Transverse colon (tissue), 4 donors: ENCODE measurements around the gene PMP22. TPM values are rescaled to one million over a fixed set of nuclear protein-coding genes. Genes with fewer than 3 reads are reported as not detected.

Experiments used
- DNase-seq: peaks from one replicate; pipeline ENCODE4 v3.0.0-alpha.2; 2019
- H3K27ac ChIP-seq, 4 donors: fragments of 200-600 bp; sonication (generic); 2 replicates each; pipeline ENCODE4 v1.5.1; 2016 to 2018; ENCODE audit warnings: inconsistent platforms in 4 of 4
- H3K27me3 ChIP-seq: fragments of 200-600 bp; sonication (generic); 2 replicates; pipeline ENCODE4 v1.5.1; 2017; ENCODE audit warnings: inconsistent platforms
- H3K36me3 ChIP-seq, 4 donors: fragments of 200-600 bp; sonication (generic); 2 replicates each; pipeline ENCODE4 v1.5.1; 2017 to 2019; ENCODE audit warnings: inconsistent platforms in 4 of 4
- H3K4me1 ChIP-seq, 4 donors: fragments of 200-600 bp; sonication (generic); 2 replicates each; pipeline ENCODE4 v1.5.1; 2017 to 2020; ENCODE audit warnings: inconsistent platforms in 4 of 4
- H3K4me3 ChIP-seq, 4 donors: fragments of 200-600 bp; sonication (generic); 1 replicate in 1 of 4; 2 replicates in 3 of 4; pipeline versions ENCODE4 v1.5.1 to v1.6.1; 2017 to 2019; ENCODE audit warnings: inconsistent platforms in 4 of 4
- H3K9me3 ChIP-seq, 2 donors: fragments of 200-600 bp; sonication (generic); 2 replicates each; pipeline ENCODE4 v1.5.1; 2017 to 2019; ENCODE audit warnings: inconsistent platforms in 2 of 2
- EP300 ChIP-seq: sonication (generic); formaldehyde crosslinking; IDR thresholded peaks from one replicate; pipeline ENCODE4 v1.6.1; 2017; ENCODE audit warnings: antibody characterized with exemption, low read depth
- POLR2A ChIP-seq: fragments of 450-650 bp; IDR thresholded peaks from one replicate; pipeline ENCODE4 v1.6.1; 2016; ENCODE audit warnings: antibody characterized with exemption, mild to moderate bottlenecking, moderate library complexity
- POLR2AphosphoS5 ChIP-seq, 3 donors: sonication (generic); formaldehyde crosslinking; IDR thresholded peaks; one replicate each; pipeline ENCODE4 v1.6.1; 2016; ENCODE audit warnings: antibody characterized with exemption in 3 of 3
- WGBS, 2 donors: methylation state at CpG; one replicate each; pipeline ENCODE4 v1.1.5; 2018; ENCODE audit warnings: low coverage in 1 of 2; 5-methylcytosine and 5-hydroxymethylcytosine counted together
- in situ Hi-C, 4 donors: fragments of 200-750 bp; cut with MboI; loops; one replicate each; pipeline versions ENCODE4 v1.15.0 to v1.15.1; 2017; ENCODE audit warnings: low sequenced_read_pairs in 3 of 4, low pct_ligation_motif_present in 1 of 4, low pct_unique_long_range_greater_than_20kb in 1 of 4
- intact Hi-C: fragments of 100-400 bp; cut with DNase I; formaldehyde crosslinking; loops from one replicate; pipeline ENCODE4 v1.15.1; 2023; ENCODE audit warnings: low total_unique reads
- total RNA-seq, 4 donors: library from RNA; depleted of rRNA; stranded (reverse); fragments of >200 nt; gene quantifications; one replicate each; pipeline ENCODE4 v1.1.0, GENCODE V29; 2016
- TF ChIP-seq, protein P1 (sequence below), 5 experiments: fragments of 200-600 bp in 3 of 5; fragments of 450-650 bp in 2 of 5; sonication (generic) in 3 of 5; IDR thresholded peaks; 1 replicate in 2 of 5; 2 replicates in 3 of 5; pipeline ENCODE4 v1.5.1; 2016 to 2017; ENCODE audit warnings: antibody characterized with exemption in 5 of 5, inconsistent platforms in 3 of 5, mild to moderate bottlenecking in 2 of 5, moderate library complexity in 1 of 5

Gene PMP22
- total RNA-seq, 4 donors from 2014 or later: 23.9 to 70.9 (median 49.1) TPM

GRCh38 chr17:15250135-15250860 is 14.8 kb downstream of the PMP22 start:
- peak overlapping the region; percentile 8 to 41 (median 27) for H3K27ac ChIP-seq
- no peak overlapping the region for H3K4me3 ChIP-seq
- no peaks in the 10 kb centered on the region for H3K9me3 ChIP-seq
- H3K36me3 ChIP-seq: peaks cover 0 to 13% (median 0%) of the 10 kb centered on the region in 4 donors
- H3K27me3 ChIP-seq: no peaks in the 10 kb centered on the region
- in situ Hi-C loops: loop anchor here in 2 of 4 donors (10.0 to 25.0 kb wide), 2 partner anchors 162 to 255 kb away; no protein-coding TSS in a partner anchor
- intact Hi-C loops: no loop called here
- DNase-seq: no peak
- 79 to 84% methylated on average over 9 to 11 of the region's 11 CpGs for WGBS, 2 donors
- H3K4me1 ChIP-seq: peaks cover 0 to 69% (median 13%) of the 10 kb centered on the region in 4 donors
- TF ChIP-seq, protein P1, sequence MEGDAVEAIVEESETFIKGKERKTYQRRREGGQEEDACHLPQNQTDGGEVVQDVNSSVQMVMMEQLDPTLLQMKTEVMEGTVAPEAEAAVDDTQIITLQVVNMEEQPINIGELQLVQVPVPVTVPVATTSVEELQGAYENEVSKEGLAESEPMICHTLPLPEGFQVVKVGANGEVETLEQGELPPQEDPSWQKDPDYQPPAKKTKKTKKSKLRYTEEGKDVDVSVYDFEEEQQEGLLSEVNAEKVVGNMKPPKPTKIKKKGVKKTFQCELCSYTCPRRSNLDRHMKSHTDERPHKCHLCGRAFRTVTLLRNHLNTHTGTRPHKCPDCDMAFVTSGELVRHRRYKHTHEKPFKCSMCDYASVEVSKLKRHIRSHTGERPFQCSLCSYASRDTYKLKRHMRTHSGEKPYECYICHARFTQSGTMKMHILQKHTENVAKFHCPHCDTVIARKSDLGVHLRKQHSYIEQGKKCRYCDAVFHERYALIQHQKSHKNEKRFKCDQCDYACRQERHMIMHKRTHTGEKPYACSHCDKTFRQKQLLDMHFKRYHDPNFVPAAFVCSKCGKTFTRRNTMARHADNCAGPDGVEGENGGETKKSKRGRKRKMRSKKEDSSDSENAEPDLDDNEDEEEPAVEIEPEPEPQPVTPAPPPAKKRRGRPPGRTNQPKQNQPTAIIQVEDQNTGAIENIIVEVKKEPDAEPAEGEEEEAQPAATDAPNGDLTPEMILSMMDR (IDR thresholded peaks at IDR 0.05): no peak
- TF ChIP-seq POLR2A (no peak), EP300 (no peak)

- Histone ChIP-seq H3K27ac (peak overlapping the region in 3 of 4 donors; percentile 23 to 41 (median 31)), H3K4me1 (peaks cover 3 to 66% (median 14%) of the 10 kb centered on the region in 4 donors), H3K36me3 (peaks cover 0 to 13% (median 0%) of the 10 kb centered on the region in 4 donors), H3K9me3 (no peaks in the 10 kb centered on the region), H3K27me3 (no peaks in the 10 kb centered on the region), H3K4me3 (no peak overlapping the region)
- 55 to 64% methylated on average over 5 of the region's 5 CpGs for WGBS, 2 donors
- in situ Hi-C loops (no loop called here), intact Hi-C loops (no loop called here)
- DNase-seq: no peak
- TF ChIP-seq EP300 (no peak), POLR2A (no peak), POLR2AphosphoS5 (IDR thresholded peaks at IDR 0.05) (no peak)
- TF ChIP-seq, protein P1 (IDR thresholded peaks at IDR 0.05): no peak
These were observed 15.6 kb downstream of the PMP22 start for GRCh38 chr17:15249487-15249886.

- peaks cover 3 to 59% (median 13%) of the 10 kb centered on the region in 4 donors for H3K4me1 ChIP-seq
- H3K4me3 ChIP-seq: no peak overlapping the region
- peaks cover 0 to 12% (median 0%) of the 10 kb centered on the region in 4 donors for H3K36me3 ChIP-seq
- no peaks in the 10 kb centered on the region for H3K27me3 ChIP-seq
- intact Hi-C loops (no loop called here), in situ Hi-C loops (no loop called here)
- TF ChIP-seq, protein P1 (IDR thresholded peaks at IDR 0.05): peak in 3 of 5 experiments; percentile 4 to 14 (median 14)
- TF ChIP-seq POLR2AphosphoS5 (IDR thresholded peaks at IDR 0.05) (no peak), POLR2A (no peak), EP300 (no peak)
- WGBS, 2 donors: 71 to 85% methylated on average over 2 to 8 of the region's 8 CpGs
- H3K27ac ChIP-seq: peak overlapping the region in 1 of 4 donors; percentile 22
- DNase-seq: no peak
- no peaks in the 10 kb centered on the region for H3K9me3 ChIP-seq
These were observed 17.1 kb downstream of the PMP22 start for GRCh38 chr17:15247891-15248529.

DNA sequence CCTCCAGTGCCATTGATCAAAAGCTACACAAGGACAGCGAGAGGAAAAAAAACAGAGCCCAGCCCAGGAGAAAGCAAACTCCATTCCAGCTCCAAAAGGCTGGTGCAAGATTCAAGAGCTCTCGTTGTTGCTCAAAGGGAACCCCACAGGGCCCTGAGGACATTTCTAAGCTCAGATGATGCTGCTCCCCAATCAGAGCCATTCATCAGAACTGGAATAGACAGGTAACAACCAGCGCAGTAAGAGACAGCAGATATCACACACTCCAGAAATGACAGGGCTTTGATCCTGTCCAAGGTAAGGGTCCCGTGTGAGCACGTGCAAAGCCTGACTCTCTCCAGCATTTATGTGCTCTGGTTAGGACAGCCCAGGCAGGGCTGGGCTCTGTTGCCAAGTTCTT is 20.1 kb downstream of the PMP22 start:
- no peak for DNase-seq
- Histone ChIP-seq H3K4me3 (no peak overlapping the region), H3K36me3 (no peaks in the 10 kb centered on the region), H3K27me3 (no peaks in the 10 kb centered on the region), H3K9me3 (no peaks in the 10 kb centered on the region), H3K27ac (no peak overlapping the region), H3K4me1 (peaks cover 2 to 46% (median 8%) of the 10 kb centered on the region in 4 donors)
- in situ Hi-C loops (no loop called here), intact Hi-C loops (no loop called here)
- WGBS, 2 donors: 67 to 69% methylated on average over 1 to 5 of the region's 5 CpGs
- TF ChIP-seq POLR2AphosphoS5 (IDR thresholded peaks at IDR 0.05): no peak
- TF ChIP-seq EP300: no peak
- TF ChIP-seq, protein P1 (IDR thresholded peaks at IDR 0.05): no peak
- no peak for TF ChIP-seq POLR2A
